Fibroblast of lung (primary cell): Measurements from ENCODE around the gene ATF4.

ENCODE experiments used
- CTCF ChIP-seq, 2 donors: IDR thresholded peaks in 1 of 2; conservative IDR thresholded peaks in 1 of 2; 1 replicate in 1 of 2; 2 replicates in 1 of 2; pipeline ENCODE4 v1.5.1; 2011 to 2012; ENCODE audit warnings: low read length in 2 of 2, control low read depth in 1 of 2, inconsistent platforms in 1 of 2, low read depth in 1 of 2, mild to moderate bottlenecking in 1 of 2
- EZH2 ChIP-seq: IDR thresholded peaks from 2 replicates; pipeline ENCODE4 v1.5.1; 2012; ENCODE audit warnings: low read length, control low read depth, mild to moderate bottlenecking; ENCODE audit errors: missing control alignments

GRCh38 chr22:39480557-39480956 lies 39.8 kb upstream of the ATF4 start:
- TF ChIP-seq CTCF (conservative IDR thresholded peaks at IDR 0.05 in 1 of 2, IDR thresholded peaks at IDR 0.05 in 1 of 2; ENCODE audit: low read depth in 1 of 2, low read length in 2 of 2) (no peak), EZH2 (no peak)
